NCI-H446 (cell line): Measurements from ENCODE around the gene KIF26B.
"Not testable (repeated sequence)": the region's sequence is repeated elsewhere in the genome, so short reads cannot be mapped to it uniquely, and the experiment has no call there.

Source experiments
- DNase-seq, 2 experiments: peaks; one replicate each; lab custom pipeline; 2025; lab: John Stamatoyannopoulos, UW

The KIF26B gene

GRCh38 chr1:245700631-245701030 is 545.8 kb downstream of the KIF26B start:
- no peak for DNase-seq

GRCh38 chr1:245701631-245702030 is 546.8 kb downstream of the KIF26B start:
- no peak for DNase-seq

GRCh38 chr1:245702346-245702745 is 547.6 kb downstream of the KIF26B start:
- no peak for DNase-seq

GRCh38 chr1:245704341-245704740 is 549.6 kb downstream of the KIF26B start:
- no peak for DNase-seq

- no peak for DNase-seq
Observed at GRCh38 chr1:245704765-245705164, 550.0 kb downstream of the KIF26B start.

GRCh38 chr1:245707941-245708340 is 553.2 kb downstream of the KIF26B start:
- no peak for DNase-seq

- DNase-seq: no peak
Observed at GRCh38 chr1:245710961-245711903, 556.4 kb downstream of the KIF26B start.

- DNase-seq: not testable (repeated sequence)
Observed at GRCh38 chr1:245714027-245714426, 559.2 kb downstream of the KIF26B start.

GRCh38 chr1:245715291-245715701 is 560.5 kb downstream of the KIF26B start:
- DNase-seq: no peak

GRCh38 chr1:245715970-245716369 is 561.2 kb downstream of the KIF26B start:
- DNase-seq: no peak

- DNase-seq: no peak
Observed at GRCh38 chr1:245716561-245716960, 561.8 kb downstream of the KIF26B start.

GRCh38 chr1:245717611-245718010 is 562.8 kb downstream of the KIF26B start:
- no peak for DNase-seq

- DNase-seq: no peak
Observed at GRCh38 chr1:245718123-245718522, 563.3 kb downstream of the KIF26B start.

GRCh38 chr1:245718951-245719350 is 564.2 kb downstream of the KIF26B start:
- DNase-seq: no peak

GRCh38 chr1:245721488-245721887 is 566.7 kb downstream of the KIF26B start:
- DNase-seq: no peak

GRCh38 chr1:245728035-245728434 is 573.2 kb downstream of the KIF26B start:
- DNase-seq: not testable (repeated sequence)

GRCh38 chr1:245730801-245731200 is 576.0 kb downstream of the KIF26B start:
- no peak for DNase-seq

GRCh38 chr1:245740336-245740735 is 585.6 kb downstream of the KIF26B start:
- not testable (repeated sequence) for DNase-seq

- DNase-seq: peak; percentile 10 to 55
Observed at GRCh38 chr1:245742896-245743295, 588.1 kb downstream of the KIF26B start.

- no peak for DNase-seq
Observed at GRCh38 chr1:245748240-245748639, 593.5 kb downstream of the KIF26B start.

GRCh38 chr1:245748646-245749045 is 593.9 kb downstream of the KIF26B start:
- DNase-seq: no peak

GRCh38 chr1:245749053-245749452 is 594.3 kb downstream of the KIF26B start:
- no peak for DNase-seq

GRCh38 chr1:245750261-245750660 is 595.5 kb downstream of the KIF26B start:
- DNase-seq: no peak

GRCh38 chr1:245751116-245751515 is 596.3 kb downstream of the KIF26B start:
- DNase-seq: no peak
